Activated CD8-positive, alpha-beta memory T cell treated with anti-CD3 and anti-CD28 coated beads for 1 hour (primary cell): ENCODE results near the gene KRT78.

Experiments used
- DNase-seq, 2 donors: peaks; one replicate each; pipeline ENCODE4 v3.0.0-alpha.2; 2020; ENCODE audit warnings: low read depth in 1 of 2; ENCODE audit errors: extremely low read depth in 1 of 2

KRT78 gene

DNA sequence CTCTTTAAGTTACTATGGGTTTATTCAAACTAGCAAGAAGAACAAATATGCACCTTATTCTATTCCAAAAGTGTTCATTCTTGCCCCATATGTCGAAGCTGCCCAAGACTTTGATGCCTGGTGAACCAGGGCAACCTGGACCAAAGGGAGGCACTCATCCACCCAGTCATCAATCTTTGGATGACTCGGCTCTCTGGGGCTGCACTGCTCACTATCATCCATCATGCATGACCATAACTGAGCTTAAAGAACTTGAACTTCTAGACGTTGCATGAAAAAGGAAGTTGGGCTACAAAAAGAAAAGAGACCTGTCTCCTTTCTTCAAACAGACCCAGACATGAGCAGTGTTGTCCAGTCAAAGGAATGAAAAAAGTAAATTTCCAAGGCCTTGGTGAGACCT, 36.0 kb downstream of the KRT78 start:
- no peak for DNase-seq

- no peak for DNase-seq
Observed at GRCh38 chr12:52812073-52812400, 36.8 kb downstream of the KRT78 start.

GRCh38 chr12:52811191-52812072, 37.4 kb downstream of the KRT78 start:
- DNase-seq: no peak

DNA sequence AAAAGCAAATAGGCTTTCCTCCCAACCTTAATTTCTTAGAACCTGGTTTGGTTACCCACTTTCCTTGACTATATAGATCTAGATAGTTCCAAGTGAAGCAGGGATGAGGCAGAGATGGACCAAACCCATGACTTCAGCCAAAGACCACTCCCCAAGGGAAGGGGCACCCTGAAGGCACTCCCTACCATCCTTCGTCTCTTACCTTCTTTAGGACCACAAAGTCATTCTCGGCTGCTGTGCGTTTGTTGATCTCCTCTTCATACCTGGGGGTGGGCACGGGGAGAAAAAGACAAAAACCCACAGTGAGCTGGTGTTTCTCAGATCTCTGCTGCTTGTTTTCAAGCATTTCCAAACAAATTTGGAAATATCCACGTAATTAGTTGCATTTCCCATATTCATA, 38.2 kb downstream of the KRT78 start:
- no peak for DNase-seq

DNA sequence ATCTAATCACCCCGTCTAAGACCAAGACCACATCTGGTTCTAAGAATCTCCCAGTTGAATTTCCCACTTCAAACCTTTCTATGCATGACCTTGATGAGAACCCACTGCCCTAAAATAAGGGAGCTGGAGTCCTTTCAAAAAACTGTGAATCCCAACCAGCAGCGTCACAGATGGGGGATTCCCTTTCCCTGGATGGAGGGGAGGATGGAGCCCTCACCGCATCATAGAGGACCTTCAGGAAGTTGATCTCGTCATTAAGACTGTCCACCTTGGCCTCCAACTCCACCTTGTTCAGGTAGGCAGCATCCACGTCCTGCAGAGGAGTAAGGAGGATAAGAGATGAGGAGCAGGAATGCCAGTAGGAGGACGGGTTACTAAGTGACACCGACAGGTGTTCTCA, 39.6 kb downstream of the KRT78 start:
- DNase-seq: no peak

GRCh38 chr12:52808573-52809160, 40.1 kb downstream of the KRT78 start:
- no peak for DNase-seq

GRCh38 chr12:52807544-52808470, 41.0 kb downstream of the KRT78 start:
- no peak for DNase-seq

DNA sequence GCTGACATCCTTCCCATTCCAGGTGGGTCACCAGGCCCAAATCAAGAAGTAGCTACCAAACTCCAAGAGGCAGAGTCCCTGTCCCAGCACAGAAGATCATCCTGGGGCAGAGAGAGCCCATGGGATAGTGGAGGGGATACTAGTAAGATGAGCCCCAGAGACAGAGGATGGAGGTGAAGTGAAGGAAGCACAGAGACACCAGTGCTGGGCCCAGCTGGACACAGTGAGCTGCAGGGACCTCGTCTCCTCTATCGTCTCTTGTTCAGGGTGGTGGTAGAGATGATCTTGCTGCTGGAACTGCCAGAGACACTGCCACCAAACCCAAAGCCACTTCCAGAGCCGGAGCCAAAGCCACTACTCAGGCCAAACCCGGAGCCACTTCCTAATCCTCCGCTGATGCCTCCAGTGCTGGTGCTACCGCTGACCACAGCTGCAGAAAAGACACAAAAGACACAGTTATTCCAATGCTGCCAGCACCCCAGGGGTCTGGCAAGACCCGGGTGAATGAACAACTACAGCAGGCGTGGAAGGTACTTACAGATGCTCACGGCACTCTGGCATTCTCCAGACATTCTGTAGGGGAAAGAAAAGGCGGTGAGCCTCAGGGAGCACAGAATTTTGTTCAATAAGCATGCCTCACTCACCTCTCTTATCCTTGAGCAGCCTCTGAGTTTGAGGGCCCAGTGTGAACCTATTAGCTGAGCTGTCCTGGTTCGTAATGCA, 41.8 kb downstream of the KRT78 start:
- no peak for DNase-seq

DNA sequence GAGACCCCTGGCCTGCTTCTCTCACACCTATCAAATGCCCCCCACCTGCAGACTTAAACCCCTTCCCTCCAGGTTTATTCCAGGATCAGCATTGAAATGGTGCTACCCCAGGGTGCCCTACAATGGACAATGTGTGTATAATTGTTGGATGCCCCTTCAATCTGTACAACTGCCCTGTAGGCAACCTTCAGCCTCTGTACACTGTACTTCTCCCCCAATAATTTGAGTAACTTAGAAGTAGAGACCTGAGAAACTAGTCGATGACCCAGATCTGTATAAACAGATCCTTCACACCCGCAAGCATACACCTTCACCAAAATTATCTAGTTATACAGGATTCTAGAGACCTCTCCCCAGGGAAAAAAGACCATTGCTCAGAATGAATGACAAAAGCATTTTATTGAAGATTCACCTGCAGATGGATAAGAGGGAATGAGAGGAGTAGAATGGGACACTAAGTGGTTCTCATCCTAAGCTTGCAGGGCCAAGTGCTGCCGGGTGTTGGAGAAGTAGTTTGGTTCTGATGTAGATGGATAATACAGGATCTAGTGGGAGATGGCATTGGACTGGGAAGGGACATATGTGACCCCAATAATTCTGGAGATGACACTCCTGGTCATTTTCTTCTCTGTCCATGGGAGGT, 42.5 kb downstream of the KRT78 start:
- DNase-seq: no peak

- no peak for DNase-seq
Observed at GRCh38 chr12:52805739-52806138, 43.1 kb downstream of the KRT78 start.

GRCh38 chr12:52805000-52805399, 43.8 kb downstream of the KRT78 start:
- no peak for DNase-seq

GRCh38 chr12:52802442-52802841, 46.4 kb downstream of the KRT78 start:
- no peak for DNase-seq

DNA sequence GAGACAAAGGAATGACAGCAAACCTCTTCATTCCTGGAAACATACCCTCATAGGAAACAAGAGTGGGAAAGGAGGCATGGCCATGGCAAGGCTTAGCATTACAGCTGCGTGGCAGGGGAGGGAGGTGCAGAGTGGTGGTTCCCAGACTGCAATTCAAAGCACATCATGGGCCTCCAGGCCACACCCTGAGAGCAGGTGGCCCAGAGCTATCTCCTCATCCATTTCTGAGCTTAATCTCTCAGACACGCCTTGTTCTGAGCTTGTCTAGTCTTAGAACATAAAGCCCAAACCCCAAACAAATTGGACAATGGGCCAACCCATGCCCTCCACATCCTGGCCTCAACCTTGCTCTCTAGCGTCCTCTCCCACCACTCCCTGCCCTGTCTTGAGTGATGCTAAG, 47.0 kb downstream of the KRT78 start:
- DNase-seq: no peak

DNA sequence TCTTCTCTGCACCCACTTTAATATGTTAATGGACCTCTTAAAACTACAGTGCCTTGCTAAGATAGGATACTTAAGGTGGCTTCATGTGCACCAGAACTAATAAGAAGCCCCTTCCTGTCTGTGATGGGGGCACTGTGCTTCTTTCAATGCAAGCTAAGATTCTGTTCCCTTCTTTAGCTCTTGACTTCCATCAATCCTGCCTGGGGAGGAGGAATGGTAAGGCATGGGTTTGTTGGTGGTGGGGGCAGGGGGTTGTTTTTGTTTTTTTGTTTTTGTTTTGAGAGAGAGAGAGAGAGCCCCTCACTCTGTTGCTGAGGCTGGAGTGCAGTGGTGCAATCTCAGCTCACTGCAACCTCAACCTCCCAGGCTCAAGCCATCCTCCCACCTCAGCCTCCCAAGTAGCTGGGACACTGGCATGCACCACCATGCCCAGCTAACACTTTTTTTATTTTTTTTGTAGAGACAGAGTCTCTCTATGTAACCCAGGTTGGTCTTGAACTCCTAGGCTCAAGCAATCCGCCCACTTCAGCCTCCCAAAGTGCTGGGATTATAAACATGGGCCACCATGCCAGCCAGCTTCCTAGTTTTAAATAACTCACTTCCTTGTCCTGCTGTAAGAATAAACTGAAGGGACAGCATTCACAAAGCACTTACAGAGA, 48.4 kb downstream of the KRT78 start:
- DNase-seq: no peak

- DNase-seq: no peak
Observed at GRCh38 chr12:52799505-52800211, 49.1 kb downstream of the KRT78 start.

- no peak for DNase-seq
Observed at GRCh38 chr12:52798671-52799504, 49.9 kb downstream of the KRT78 start.

DNA sequence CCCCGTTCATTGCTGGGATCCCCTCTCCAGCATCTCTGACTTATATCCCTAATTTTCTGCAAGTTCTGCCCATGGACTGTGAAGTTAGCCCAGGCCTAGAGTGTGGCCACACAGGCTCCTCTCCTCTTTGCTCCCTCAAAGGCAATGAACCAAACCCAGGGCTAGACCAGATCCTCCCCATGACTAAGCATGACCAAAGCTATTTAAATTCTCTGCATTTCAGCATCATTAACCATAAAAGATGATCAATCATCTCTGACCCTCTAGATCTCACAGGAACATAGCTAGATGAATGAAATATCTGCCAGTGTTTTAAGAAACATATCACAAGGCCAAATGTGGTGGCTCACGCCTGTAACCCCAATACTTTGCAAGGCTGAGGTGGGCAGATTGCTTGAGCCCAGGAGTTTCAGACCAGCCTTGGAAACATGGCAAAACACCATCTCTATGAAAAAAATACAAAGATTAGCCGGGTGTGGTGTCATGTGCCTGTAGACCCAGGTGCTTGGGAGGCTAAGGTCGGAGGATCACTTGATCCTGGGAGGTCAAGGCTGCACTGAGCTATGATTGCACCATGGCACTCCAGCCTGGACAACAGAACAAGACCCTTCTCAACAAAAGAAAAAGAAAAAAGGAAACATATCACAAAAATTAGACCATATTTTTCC, 50.7 kb downstream of the KRT78 start:
- no peak for DNase-seq

DNA sequence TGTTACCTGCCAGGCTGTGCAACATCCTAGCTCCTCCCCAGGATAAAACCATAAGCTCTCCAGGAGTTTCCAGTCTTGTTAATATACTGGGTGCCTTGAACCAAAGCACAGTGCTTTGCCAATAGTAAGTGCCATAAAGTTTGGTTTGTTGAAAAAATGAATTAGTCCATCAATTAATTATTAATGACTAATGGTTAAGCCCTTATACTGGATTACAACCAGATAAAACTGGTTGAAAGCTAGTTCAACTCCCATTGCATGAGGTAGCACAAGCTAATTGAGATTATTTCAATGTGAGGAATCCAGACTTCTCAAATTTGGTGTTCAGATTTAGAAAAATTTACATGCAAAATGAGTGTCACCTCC, 51.3 kb downstream of the KRT78 start:
- no peak for DNase-seq
